Measurements from ENCODE around the gene ST3GAL2.
A peak's percentile ranks its signal among the peaks of the same experiment; 100 is the strongest.
"Not testable (repeated sequence)": the region's sequence is repeated elsewhere in the genome, so short reads cannot be mapped to it uniquely, and the experiment has no call there.

ST3GAL2 gene

DNA sequence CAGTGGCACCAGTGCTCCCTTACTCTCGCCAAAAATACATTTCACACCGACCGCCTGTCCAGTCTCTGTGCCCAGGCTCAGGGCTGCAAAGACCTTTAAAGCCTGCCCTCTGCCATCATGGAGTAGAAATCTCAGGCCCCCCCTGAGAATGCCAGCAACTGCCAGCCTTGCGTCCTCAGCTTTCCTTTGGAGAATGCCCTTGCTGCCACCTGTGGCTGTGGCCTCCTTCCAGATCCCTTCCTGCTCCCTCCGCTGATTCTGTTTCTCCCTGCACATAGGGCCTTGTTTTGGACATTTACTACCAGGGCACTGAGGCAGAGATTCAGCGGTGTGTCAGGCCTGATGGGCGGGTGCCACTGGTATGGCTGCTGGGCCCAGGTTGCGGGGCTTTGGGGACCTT, 28.7 kb upstream of the ST3GAL2 start:
- DNase-seq (ENCODE audit: low read depth) = no peak

DNA sequence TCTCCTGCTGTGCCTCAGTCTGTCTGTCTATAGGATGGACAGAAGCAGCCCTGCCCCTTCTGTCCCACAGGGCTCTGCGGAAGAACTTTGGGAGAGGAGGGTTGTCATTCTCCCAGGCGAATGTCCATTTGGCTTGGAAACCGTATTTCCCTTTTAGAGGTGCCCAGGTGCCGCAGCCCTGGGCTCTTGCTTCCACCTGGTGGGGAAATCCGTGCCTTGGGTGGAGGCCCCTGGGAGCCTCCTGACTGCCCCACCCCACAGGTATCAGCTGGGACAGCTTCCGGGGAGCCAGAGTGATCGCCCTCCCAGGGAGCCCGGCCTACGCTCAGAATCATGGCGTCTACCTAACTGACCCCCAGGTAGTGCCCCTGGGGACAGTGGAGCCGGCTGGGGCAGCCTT, 28.2 kb upstream of the ST3GAL2 start:
- no peak for DNase-seq (ENCODE audit: low read depth)

DNA sequence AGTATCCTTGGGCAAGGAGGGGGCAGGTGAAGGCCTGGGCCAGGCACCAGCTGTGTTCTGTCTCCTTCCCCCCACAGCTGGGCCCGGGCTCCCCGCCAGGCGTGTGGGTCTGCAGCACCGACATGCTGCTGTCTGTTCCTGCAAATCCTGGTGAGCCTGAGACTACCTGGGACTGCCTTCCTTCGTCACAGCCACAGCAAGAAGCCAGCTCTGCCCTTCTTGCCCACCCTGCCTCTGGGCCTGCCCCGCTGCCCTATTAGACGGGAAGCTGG, 27.8 kb upstream of the ST3GAL2 start:
- no peak for DNase-seq (ENCODE audit: low read depth)

DNA sequence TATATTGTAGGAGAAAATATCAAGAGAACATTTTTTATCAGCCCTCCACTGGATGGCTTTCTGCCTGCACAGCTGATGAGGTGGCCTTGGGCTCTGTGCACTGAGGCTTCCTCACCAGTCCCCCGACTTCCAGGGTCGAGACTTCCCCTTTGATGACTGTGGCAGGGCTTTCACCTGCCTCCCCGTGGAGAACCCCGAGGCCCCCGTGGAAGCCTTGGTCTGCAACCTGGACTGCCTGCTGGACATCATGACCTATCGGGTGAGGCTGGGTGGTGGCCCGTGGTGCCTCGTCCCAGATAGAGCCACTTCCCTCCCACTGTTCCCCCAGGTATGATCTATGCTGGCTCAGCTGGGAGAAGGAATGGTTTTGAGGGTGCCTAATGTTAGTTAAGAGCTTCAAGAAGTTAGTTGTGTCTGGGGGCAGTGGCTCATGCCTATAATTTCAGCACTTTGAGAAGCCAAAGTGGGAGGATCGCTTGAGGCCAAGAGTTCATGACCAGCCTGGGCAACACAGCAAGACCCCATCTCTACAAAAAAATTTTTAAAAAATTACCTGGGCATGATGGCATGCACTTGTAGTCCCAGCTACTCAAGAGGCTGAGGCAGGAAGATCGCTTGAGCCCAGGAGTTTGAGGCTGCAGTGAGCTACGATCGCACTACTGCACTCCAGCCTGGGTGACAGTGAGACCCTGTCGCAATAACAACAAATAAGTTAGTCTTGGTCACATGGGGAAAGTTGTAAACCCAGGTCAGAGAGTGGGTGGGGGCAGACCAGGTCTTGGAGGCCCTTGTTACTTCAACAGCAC, 27.3 kb upstream of the ST3GAL2 start:
- DNase-seq (ENCODE audit: low read depth) = no peak

- DNase-seq (ENCODE audit: low read depth) = no peak
These were observed 24.3 kb upstream of the ST3GAL2 start for GRCh38 chr16:70463235-70463634.

DNA sequence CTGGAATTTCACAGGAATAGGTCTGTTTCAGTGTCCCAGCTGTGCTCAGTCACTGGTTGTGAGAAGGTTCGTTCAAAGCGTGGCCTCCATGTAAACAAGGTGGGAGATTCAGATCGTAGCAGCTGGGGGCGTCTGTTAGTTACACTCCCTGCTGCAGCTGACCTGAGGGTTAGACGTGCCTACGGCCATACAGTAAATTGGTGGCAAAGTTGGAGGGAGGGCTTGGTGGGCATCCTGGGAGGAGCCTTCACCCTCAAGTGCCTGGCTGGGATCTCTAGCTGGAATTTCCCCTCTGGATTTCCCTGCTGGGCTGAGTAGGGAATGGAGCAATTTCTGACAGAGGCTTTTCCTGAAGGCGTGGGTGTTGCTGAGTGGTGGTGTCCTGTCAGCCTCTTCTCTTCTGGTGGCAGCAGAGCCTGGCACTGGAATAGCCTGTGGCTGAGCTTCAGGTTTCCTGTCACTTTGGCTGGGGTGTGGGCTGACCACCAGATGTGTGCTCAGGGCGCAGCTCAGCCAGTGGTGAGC, 21.9 kb upstream of the ST3GAL2 start:
- no peak for DNase-seq (ENCODE audit: low read depth)

DNA sequence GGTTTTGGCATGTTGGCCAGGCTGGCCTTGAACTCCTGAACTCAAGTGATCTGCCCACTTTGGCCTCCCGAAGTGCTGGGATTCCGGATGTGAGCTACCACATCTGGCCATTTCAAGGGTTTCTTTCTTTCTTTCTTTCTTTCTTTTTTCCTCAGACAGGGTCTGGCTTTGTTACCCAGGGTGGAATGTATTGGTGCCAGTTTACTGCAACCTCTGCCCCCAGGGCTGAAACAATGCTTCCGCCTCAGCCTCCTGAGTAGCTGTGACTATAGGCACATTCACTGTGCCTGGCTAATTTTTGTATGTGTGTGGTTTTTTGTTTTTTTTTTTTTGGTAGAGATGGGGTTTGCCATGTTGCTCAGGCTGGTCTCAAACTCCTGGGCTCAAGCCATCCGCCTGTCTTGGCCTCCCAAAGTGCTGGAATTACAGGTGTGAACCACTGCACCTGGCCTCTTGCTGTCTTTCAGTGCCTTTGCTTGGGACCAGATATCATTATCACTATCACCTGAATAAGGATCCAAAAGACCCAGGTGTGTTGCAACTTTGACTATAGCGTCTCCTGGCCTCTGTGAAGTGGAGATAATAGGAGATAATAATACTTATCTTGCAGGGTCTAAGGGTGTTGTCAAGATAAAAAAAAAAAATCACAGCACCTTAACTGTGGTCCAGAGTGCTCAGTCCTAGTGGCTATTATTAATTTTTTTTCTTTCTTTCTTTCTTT, 18.7 kb upstream of the ST3GAL2 start:
- DNase-seq (ENCODE audit: low read depth) = no peak

DNA sequence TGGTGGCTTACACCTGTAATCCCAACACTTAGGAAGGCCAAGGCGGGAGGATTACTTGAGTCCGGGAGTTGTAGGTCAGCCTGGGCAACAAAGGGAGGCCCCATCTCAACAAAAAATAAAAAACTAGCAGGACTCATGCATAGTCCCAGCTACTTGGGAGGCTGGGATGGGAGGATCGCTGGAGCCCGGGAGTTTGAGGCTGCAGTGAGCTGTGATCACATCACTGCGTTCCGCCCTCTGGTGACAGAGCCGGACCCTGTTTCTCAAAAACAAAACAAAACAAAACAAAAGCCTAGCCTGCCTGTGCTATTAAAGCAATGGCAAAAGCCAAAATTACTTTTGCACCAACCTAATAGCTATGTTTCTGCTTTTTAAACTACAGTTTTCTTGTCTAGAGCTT, 17.0 kb upstream of the ST3GAL2 start:
- DNase-seq (ENCODE audit: low read depth) = no peak

DNA sequence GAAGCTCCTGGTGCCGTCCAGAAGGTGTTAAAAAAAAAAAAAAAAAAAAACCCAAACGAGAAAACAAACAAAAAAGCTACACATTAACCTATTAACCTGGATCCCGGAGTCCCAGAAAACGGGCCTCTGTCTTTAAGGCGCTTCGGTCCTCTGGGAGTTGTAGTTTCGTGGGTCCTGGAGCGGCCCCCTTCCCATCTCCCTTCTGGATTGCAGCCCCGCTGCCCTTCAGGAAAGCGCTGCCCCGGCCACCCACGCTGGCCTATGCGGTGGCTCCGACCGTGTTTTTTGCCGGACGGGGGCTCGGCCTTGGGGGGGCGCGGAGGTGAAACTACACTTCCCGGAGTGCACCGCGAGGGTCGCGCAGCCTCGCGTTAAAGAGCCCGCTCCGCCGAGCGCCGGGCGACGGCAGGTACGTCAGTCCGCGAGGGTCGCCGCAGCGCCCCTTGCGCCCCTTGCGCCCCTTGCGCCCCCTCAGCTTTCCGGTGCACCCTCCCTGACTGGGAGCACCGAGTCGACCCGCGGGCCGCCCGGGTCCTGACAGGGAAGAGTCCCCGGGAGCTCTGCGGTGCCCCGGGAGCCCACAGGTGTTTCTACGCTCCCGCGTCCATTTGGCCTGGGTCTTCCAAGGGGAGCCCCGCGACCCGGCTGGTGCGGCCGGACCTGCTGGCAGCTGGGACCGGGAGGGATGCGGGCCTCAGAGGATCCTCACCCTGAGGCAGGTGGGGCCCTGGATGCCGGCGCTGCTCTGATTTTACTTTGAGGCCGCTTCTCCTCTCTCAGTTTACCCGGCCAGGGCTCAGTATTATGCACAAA, 15.5 kb upstream of the ST3GAL2 start, which contains the start of gene FCSK:
Gene FCSK (plus strand): TSS at position 374 of the 813 bp plus-strand sequence. CDS start 8,596 bp downstream, outside the sequence.
- peak; percentile 55 for DNase-seq (ENCODE audit: low read depth)

- DNase-seq (ENCODE audit: low read depth) = no peak
These were observed 15.0 kb upstream of the ST3GAL2 start for GRCh38 chr16:70453892-70454221.

DNA sequence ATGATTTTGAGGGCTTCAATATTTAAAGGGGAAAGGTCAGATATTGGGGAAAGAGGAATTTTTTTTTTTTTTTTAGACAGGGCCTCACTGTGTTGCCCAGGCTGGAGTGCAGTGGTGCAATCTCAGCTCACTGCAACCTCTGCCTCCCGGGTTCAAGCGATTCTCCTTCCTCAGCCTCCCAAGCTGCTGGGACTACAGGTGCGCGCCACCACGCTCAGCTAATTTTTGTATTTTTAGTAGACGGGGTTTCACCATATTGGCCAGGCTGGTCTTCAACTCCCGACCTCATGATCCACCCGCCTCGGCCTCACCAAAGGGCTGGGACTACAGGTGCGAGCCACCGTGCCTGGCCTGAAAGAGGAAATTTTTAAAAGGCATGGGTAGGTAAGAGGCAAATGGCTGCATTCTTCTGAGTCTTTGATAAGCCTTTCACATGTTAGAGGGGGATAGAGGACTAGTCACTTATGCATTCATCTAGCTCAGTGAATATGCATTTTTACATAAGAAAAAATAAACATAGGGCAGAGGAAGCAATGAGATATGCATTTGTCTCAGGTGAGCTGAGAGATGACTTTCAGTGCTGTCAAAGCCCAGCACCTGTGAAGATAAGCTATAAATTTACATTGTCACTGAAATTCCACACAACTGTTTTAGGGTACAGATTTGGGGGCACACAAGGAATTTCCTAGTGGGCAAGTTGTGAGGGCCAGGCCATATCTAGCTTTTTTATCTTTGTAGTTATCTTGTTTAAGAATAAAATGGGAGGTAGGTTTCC, 14.4 kb upstream of the ST3GAL2 start:
- no peak for DNase-seq (ENCODE audit: low read depth)

DNA sequence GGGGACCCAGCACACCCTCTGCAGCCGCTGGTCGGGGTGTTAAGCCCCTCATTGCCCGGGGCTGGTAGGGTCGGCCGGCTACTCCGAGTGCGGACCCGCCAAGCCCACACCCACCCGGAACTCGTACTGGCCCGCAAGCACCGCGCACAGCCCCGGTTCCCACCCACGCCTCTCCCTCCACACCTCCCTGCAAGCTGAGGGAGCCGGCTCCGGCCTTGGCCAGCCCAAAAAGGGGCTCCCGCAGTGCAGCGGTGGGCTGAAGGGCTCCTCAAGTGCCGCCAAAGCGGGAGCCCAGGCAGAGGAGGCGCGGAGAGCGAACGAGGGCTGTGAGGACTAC, 12.1 kb upstream of the ST3GAL2 start:
- not testable (repeated sequence) for DNase-seq (ENCODE audit: low read depth)

GRCh38 chr16:70450142-70451003, 11.5 kb upstream of the ST3GAL2 start:
- DNase-seq (ENCODE audit: low read depth) = not testable (repeated sequence)

DNA sequence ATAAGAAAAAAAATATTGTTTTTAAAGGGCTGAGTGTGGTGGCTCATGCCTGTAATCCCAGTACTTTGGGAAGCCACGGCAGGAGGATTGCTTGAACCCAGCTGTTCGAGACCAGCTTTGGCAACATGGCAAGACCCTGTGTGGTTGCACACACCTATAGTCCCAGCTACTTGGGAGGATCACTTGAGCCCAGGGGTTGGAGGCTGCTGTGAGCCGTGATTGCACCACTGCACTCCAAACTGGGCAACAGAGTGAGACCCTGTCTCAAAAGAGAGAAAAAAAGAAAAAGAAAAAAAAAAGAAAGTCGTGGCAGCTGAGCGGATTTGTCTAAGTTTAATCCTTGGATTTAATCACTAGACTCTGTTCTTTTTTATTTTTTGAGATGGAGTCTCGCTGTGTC, 9.2 kb upstream of the ST3GAL2 start:
- no peak for DNase-seq (ENCODE audit: low read depth)

- DNase-seq (ENCODE audit: low read depth) = no peak
These were observed 5.6 kb upstream of the ST3GAL2 start for GRCh38 chr16:70444249-70445063.

- DNase-seq (ENCODE audit: low read depth) = no peak
These were observed 3.4 kb upstream of the ST3GAL2 start for GRCh38 chr16:70442344-70442743.

DNA sequence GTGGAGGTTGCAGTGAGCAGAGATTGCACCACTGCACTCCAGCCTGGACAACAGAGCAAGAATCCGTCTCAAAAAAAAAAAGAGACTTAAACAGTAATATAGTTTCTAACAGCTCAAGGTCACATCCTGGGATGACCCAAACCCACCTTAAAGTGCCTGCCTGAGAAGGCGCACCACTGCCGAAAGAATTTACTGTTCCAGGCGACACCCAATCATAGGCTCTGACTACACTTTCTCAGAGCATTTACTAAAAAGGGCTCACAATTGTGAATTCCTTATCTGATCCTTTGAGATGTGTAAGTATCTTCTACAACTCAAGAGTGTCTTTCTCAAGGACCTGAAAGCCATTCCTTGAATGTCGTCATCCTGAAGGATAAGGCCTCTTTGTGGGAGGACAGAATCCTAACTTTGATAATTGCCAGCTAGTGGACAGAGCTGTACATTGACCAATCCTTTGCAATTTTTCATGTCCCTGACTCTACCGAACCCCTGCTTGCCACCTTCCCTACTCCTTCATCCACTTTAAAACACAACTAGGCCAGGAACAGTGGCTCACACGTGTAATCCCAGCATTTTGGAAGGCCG, 2.6 kb upstream of the ST3GAL2 start:
- DNase-seq (ENCODE audit: low read depth) = no peak

GRCh38 chr16:70440009-70440692, 1.3 kb upstream of the ST3GAL2 start:
- no peak for DNase-seq (ENCODE audit: low read depth)

- no peak for DNase-seq (ENCODE audit: low read depth)
These were observed 323 bp downstream of the ST3GAL2 start for GRCh38 chr16:70438585-70438968.
